ENCODE results near the gene FBXL14.

Gene FBXL14

GRCh38 chr12:1594261-1595025 is at the start of gene FBXL14:
FBXL14 (minus strand) TSS chr12:1594581; CDS start chr12:1594066, 515 bp downstream.
- peak; percentile 80 to 88 for DNase-seq

- DNase-seq, result peak in 1 of 2 donors; percentile 41
Measured at GRCh38 chr12:1643905-1644533, 49.6 kb upstream of the FBXL14 start.

GRCh38 chr12:1643043-1643442 is 48.7 kb upstream of the FBXL14 start:
- DNase-seq, result no peak

GRCh38 chr12:1642513-1642912 is 48.1 kb upstream of the FBXL14 start:
- DNase-seq, result no peak

- no peak for DNase-seq
Measured at GRCh38 chr12:1640328-1641234, 46.2 kb upstream of the FBXL14 start.

- no peak for DNase-seq
Measured at GRCh38 chr12:1639538-1639937, 45.2 kb upstream of the FBXL14 start.

GRCh38 chr12:1638203-1638602 is 43.8 kb upstream of the FBXL14 start:
- no peak for DNase-seq

- no peak for DNase-seq
Measured at GRCh38 chr12:1635301-1636095, 41.1 kb upstream of the FBXL14 start.

GRCh38 chr12:1634590-1635191 is 40.3 kb upstream of the FBXL14 start:
- DNase-seq, result peak; percentile 76 to 81

- DNase-seq, result no peak
Measured at GRCh38 chr12:1634149-1634548, 39.8 kb upstream of the FBXL14 start.

- no peak for DNase-seq
Measured at GRCh38 chr12:1633459-1633858, 39.1 kb upstream of the FBXL14 start.

- no peak for DNase-seq
Measured at GRCh38 chr12:1632702-1633101, 38.3 kb upstream of the FBXL14 start.

GRCh38 chr12:1630827-1631591 is 36.6 kb upstream of the FBXL14 start:
- no peak for DNase-seq

GRCh38 chr12:1630133-1630826 is 35.9 kb upstream of the FBXL14 start:
- peak in 1 of 2 donors; percentile 29 for DNase-seq

GRCh38 chr12:1629338-1630132 is 35.2 kb upstream of the FBXL14 start:
- no peak for DNase-seq

- no peak for DNase-seq
Measured at GRCh38 chr12:1628666-1629337, 34.4 kb upstream of the FBXL14 start, which contains the start of gene WNT5B. WNT5B (plus strand) TSS chr12:1629231; CDS start chr12:1631355, 2,124 bp downstream.

GRCh38 chr12:1622406-1622805 is 28.0 kb upstream of the FBXL14 start:
- no peak for DNase-seq

- DNase-seq, result no peak
Measured at GRCh38 chr12:1620092-1620491, 25.7 kb upstream of the FBXL14 start.

- peak in 1 of 2 donors; percentile 11 for DNase-seq
Measured at GRCh38 chr12:1619587-1619986, 25.2 kb upstream of the FBXL14 start.
